ENCODE results near the gene C12orf56. TPM values are rescaled to one million over a fixed set of nuclear protein-coding genes. Genes with fewer than 3 reads are reported as not detected.
A peak's percentile ranks its signal among the peaks of the same experiment; 100 is the strongest.

C12orf56 gene
- total RNA-seq: not detected
- long read RNA-seq: 0 reads

- ATAC-seq (ENCODE audit: poor library complexity) (no peak), DNase-seq (no peak)
- intact Hi-C loops (cut with DNase I): no loop called here
These were observed at the start of gene C12orf56 for GRCh38 chr12:64390275-64390851. Gene C12orf56, minus strand, starts transcription at chr12:64390758. Its CDS starts 193 bp downstream, at chr12:64390565.

GRCh38 chr12:64440100-64440499 is 49.5 kb upstream of the C12orf56 start:
- intact Hi-C loops (cut with DNase I): no loop called here
- ATAC-seq (ENCODE audit: poor library complexity): no peak
- no peak for DNase-seq

- intact Hi-C loops (cut with DNase I): no loop called here
- ATAC-seq (ENCODE audit: poor library complexity) (no peak), DNase-seq (no peak)
These were observed 43.4 kb upstream of the C12orf56 start for GRCh38 chr12:64433915-64434314.

- ATAC-seq (ENCODE audit: poor library complexity) (no peak), DNase-seq (no peak)
- intact Hi-C loops (cut with DNase I): no loop called here
These were observed 41.2 kb upstream of the C12orf56 start for GRCh38 chr12:64431791-64432190.

- DNase-seq (no peak), ATAC-seq (ENCODE audit: poor library complexity) (no peak)
- intact Hi-C loops (cut with DNase I): no loop called here
These were observed 40.3 kb upstream of the C12orf56 start for GRCh38 chr12:64430886-64431285.

GRCh38 chr12:64428956-64429355 is 38.4 kb upstream of the C12orf56 start:
- DNase-seq (no peak), ATAC-seq (ENCODE audit: poor library complexity) (no peak)
- intact Hi-C loops (cut with DNase I): loop anchor here (10.0 kb wide), 1 partner anchor 56 kb away; no protein-coding TSS in a partner anchor

- intact Hi-C loops (cut with DNase I): loop anchor here (10.0 kb wide), 1 partner anchor 57 kb away; no protein-coding TSS in a partner anchor
- ATAC-seq (ENCODE audit: poor library complexity) (no peak), DNase-seq (no peak)
These were observed 37.4 kb upstream of the C12orf56 start for GRCh38 chr12:64427988-64428387.

- intact Hi-C loops (cut with DNase I): loop anchor here (10.0 kb wide), 1 partner anchor 65 kb away; no protein-coding TSS in a partner anchor
- DNase-seq: no peak
These were observed 29.1 kb upstream of the C12orf56 start for GRCh38 chr12:64419696-64420095.

GRCh38 chr12:64418209-64418608 is 27.7 kb upstream of the C12orf56 start:
- intact Hi-C loops (cut with DNase I): no loop called here
- ATAC-seq (ENCODE audit: poor library complexity): no peak

More at GRCh38 chr12:64419696-64420095, 29.1 kb upstream of the C12orf56 start:
- no peak for ATAC-seq (ENCODE audit: poor library complexity)

GRCh38 chr12:64413884-64414283 is 23.3 kb upstream of the C12orf56 start:
- no peak for ATAC-seq (ENCODE audit: poor library complexity)
- no peak for DNase-seq
- intact Hi-C loops (cut with DNase I): no loop called here

More at GRCh38 chr12:64418209-64418608, 27.7 kb upstream of the C12orf56 start:
- DNase-seq: no peak

GRCh38 chr12:64412459-64412858 is 21.9 kb upstream of the C12orf56 start:
- ATAC-seq (ENCODE audit: poor library complexity): no peak
- DNase-seq: no peak
- intact Hi-C loops (cut with DNase I): no loop called here

- intact Hi-C loops (cut with DNase I): no loop called here
These were observed 20.9 kb upstream of the C12orf56 start for GRCh38 chr12:64411427-64411826.

GRCh38 chr12:64407342-64408223 is 17.0 kb upstream of the C12orf56 start:
- DNase-seq (no peak), ATAC-seq (ENCODE audit: poor library complexity) (no peak)
- intact Hi-C loops (cut with DNase I): loop anchor here (5.0 kb wide), 1 partner anchor 45 kb away; the partner anchor contains the start of gene TBK1

More at GRCh38 chr12:64411427-64411826, 20.9 kb upstream of the C12orf56 start:
- ATAC-seq (ENCODE audit: poor library complexity) (no peak), DNase-seq (no peak)

- intact Hi-C loops (cut with DNase I): loop anchor here (5.0 kb wide), 1 partner anchor 48 kb away; the partner anchor contains the start of gene TBK1
- peak; percentile 63 for ATAC-seq (ENCODE audit: poor library complexity)
- DNase-seq: peak; percentile 65
These were observed 14.1 kb upstream of the C12orf56 start for GRCh38 chr12:64404470-64405256.

- ATAC-seq (ENCODE audit: poor library complexity) (peak; percentile 96), DNase-seq (peak; percentile 97)
- intact Hi-C loops (cut with DNase I): no loop called here
These were observed 13.3 kb upstream of the C12orf56 start, which contains the start of gene XPOT for GRCh38 chr12:64403707-64404469. Gene XPOT, plus strand, starts transcription at chr12:64404392. Its CDS starts 5,644 bp downstream, at chr12:64410036.

GRCh38 chr12:64402181-64402580 is 11.6 kb upstream of the C12orf56 start:
- ATAC-seq (ENCODE audit: poor library complexity) (no peak), DNase-seq (no peak)
- intact Hi-C loops (cut with DNase I): no loop called here

- intact Hi-C loops (cut with DNase I): no loop called here
- DNase-seq (no peak), ATAC-seq (ENCODE audit: poor library complexity) (no peak)
These were observed 9.5 kb upstream of the C12orf56 start for GRCh38 chr12:64400041-64400440.

- intact Hi-C loops (cut with DNase I): no loop called here
These were observed 5.2 kb upstream of the C12orf56 start for GRCh38 chr12:64395739-64396138.

More at GRCh38 chr12:64395739-64396138, 5.2 kb upstream of the C12orf56 start:
- ATAC-seq (ENCODE audit: poor library complexity): no peak
- DNase-seq: no peak
